HFF-Myc (cell line): ENCODE measurements around the gene GRAMD2B.
"Not testable (repeated sequence)": the region's sequence is repeated elsewhere in the genome, so short reads cannot be mapped to it uniquely, and the experiment has no call there.

Source experiments
- DNase-seq: peaks from one replicate; pipeline ENCODE4 v3.0.0-alpha.2; 2011; ENCODE audit warnings: low read depth; ENCODE audit errors: extremely low read depth
- H3K4me3 ChIP-seq: replicated peaks from 2 replicates; pipeline ENCODE4 v1.5.1; 2011; ENCODE audit warnings: low read depth, mild to moderate bottlenecking, control low read depth, low read length
- TF ChIP-seq, protein P1 (sequence below): IDR thresholded peaks from 2 replicates; pipeline ENCODE4 v1.5.1; 2012; ENCODE audit warnings: mild to moderate bottlenecking, low read depth, low read length, control low read depth; ENCODE audit errors: missing control alignments

The GRAMD2B gene

DNA sequence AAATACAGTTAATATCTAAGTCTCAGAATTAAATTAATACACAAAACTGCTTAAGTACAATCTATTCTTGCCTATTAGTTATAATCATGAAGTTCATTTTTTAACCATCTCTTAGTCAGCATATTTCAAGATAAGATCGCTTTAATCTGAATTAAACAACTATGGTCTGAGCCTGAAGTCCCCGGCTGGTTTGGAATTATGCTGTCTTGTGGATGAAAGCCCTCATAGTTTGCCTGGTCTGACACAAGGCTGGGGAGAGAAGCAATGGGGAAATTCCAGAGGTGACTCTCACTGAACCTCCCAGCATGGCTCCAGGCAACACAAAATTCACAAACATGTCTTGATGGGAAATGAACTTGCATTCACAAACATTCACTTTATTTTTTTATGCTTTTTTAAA is 28.0 kb upstream of the GRAMD2B start:
- H3K4me3 ChIP-seq, result no peak overlapping the region
- DNase-seq, result no peak
- TF ChIP-seq, protein P1, sequence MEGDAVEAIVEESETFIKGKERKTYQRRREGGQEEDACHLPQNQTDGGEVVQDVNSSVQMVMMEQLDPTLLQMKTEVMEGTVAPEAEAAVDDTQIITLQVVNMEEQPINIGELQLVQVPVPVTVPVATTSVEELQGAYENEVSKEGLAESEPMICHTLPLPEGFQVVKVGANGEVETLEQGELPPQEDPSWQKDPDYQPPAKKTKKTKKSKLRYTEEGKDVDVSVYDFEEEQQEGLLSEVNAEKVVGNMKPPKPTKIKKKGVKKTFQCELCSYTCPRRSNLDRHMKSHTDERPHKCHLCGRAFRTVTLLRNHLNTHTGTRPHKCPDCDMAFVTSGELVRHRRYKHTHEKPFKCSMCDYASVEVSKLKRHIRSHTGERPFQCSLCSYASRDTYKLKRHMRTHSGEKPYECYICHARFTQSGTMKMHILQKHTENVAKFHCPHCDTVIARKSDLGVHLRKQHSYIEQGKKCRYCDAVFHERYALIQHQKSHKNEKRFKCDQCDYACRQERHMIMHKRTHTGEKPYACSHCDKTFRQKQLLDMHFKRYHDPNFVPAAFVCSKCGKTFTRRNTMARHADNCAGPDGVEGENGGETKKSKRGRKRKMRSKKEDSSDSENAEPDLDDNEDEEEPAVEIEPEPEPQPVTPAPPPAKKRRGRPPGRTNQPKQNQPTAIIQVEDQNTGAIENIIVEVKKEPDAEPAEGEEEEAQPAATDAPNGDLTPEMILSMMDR, result no peak

DNA sequence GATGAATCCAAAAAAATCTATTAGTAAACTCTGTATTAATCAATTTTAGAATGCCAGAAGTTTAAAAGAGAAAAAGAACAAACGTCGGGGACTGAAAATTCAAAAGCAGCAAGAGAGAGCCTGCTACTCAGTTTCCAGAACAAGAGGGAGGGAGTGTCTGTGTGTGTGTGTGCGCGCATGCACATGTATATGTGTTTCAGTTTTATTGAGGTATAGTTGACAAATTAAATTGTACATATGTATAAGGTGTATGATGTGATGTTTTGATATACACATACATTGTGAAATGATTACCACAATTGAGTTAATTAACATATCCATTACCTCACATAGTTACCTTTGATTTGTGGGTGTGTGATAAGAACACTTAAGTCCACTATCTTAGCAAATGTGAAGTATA is 27.6 kb upstream of the GRAMD2B start:
- TF ChIP-seq, protein P1, result no peak
- H3K4me3 ChIP-seq, result no peak overlapping the region
- DNase-seq, result no peak

DNA sequence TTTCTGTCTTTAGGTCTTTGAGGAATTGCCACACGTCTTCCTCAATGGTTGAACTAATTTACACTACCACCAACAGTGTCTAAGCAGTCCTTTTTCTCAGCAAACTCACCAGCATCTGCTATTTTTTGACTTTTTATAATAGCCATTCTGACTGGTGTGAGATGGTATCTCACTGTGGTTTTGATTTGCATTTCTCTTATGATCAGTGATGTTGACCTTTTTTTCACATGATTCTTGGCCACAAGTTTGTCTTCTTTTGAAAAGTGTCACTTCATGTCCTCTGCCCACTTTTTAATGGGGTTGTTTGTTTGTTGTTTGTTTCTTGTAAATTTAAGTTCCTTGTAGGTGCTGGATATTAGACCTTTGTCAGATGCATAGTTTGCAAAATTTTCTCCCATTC is 26.5 kb upstream of the GRAMD2B start:
- not testable (repeated sequence) for DNase-seq, H3K4me3 ChIP-seq

- TF ChIP-seq, protein P1, result no peak
- H3K4me3 ChIP-seq, result no peak overlapping the region
- DNase-seq, result no peak
These were observed 24.4 kb upstream of the GRAMD2B start for GRCh38 chr5:126398791-126399190.

DNA sequence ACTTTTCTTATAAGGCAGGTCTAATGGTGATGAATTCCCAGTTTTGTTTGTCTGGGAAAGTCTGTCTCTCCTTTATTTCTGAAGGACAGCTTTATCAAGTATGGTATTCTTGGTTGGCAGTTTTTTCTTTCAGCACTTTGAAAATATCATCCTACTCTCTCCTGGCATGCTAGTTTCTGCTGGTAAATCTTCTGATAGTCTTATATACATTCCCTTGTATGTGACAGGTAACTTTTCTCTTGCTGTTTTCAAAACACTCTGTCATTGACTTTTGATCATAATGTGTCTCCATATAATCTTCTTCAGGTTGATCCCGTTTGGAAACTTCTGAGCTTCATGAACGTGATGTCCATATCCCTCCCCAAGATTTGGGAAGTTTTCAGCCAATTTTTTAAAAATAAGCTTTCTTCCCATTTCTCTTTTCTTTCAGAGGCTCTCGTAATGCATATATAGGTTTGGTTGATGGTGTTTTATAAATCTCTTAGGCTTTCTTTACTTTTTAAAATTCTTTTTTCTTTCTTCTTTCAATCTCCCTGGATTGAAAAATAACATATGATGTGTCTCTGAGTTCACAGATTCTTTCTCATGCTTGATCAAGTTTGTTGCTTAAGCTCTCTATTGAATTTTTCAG is 22.5 kb upstream of the GRAMD2B start:
- H3K4me3 ChIP-seq, result no peak overlapping the region
- TF ChIP-seq, protein P1, result no peak
- no peak for DNase-seq

GRCh38 chr5:126402621-126403555 is 20.3 kb upstream of the GRAMD2B start:
- no peak overlapping the region for H3K4me3 ChIP-seq
- TF ChIP-seq, protein P1, result no peak
- DNase-seq, result no peak

DNA sequence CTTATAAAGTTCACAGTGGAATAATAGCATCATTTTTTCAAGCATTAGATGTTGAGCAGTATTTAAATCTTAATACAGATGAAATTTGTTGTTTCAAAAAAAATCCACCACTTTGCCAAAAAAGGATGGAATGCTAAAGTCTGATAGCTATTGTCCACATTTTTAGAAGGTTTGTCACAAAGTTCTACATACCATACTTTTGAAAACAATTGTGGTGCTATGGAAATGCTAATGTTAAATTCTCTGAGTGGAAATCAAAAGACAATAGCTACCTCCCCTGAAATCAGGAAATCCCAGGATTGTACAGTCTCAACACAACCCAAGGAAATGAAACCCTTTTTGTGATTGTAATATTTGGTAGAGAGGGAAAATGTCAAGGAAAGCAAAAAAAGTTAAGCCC is 19.3 kb upstream of the GRAMD2B start:
- TF ChIP-seq, protein P1, result no peak
- no peak for DNase-seq
- no peak overlapping the region for H3K4me3 ChIP-seq
